K562 (cell line): ENCODE results near the gene KIF26B. TPM values are rescaled to one million over a fixed set of nuclear protein-coding genes. Genes with fewer than 3 reads are reported as not detected.

Experiments
- ATAC-seq: fragments of 200-7000 bp; cut with Tn5 transposase; 3 replicates; pipeline ENCODE4 v1.9.1; 2020; ENCODE audit warnings: moderate library complexity
- BruUV-seq: library from RNA; stranded (reverse); fragments of 400-500 nt; replicated peaks from 2 replicates; lab custom pipeline; 2021; lab: Mats Ljungman, UMichigan
- CTCF ChIA-PET: fragments of 300-600 bp; formaldehyde crosslinking; extraction: SDS; loops from one replicate; lab custom pipeline; 2021; ENCODE audit warnings: low intra/inter-chr PET ratio; lab: Yijun Ruan, JAX
- POLR2A ChIA-PET: fragments of 300-600, 350-650 bp; sonication (Branson Sonifier 250); formaldehyde crosslinking; extraction: SDS; loops from one replicate; lab custom pipeline; 2021; ENCODE audit warnings: antibody characterized with exemption, inconsistent platforms; lab: Yijun Ruan, JAX
- DNase-seq, 4 experiments: peaks; one replicate each; pipeline versions ENCODE4 v3.0.0 to v3.0.0-alpha.2; 2011 to 2018; ENCODE audit warnings: low spot score in 3 of 4, mixed read lengths in 3 of 4; ENCODE audit errors: extremely low read depth in 1 of 4
- FAIRE-seq: peaks from 2 replicates; lab custom pipeline; 2011; peaks lifted over from hg19 to GRCh38; lab: Jason Lieb, UNC
- H2AFZ ChIP-seq: 2 replicates; pipeline ENCODE4 v1.6.0; 2011; ENCODE audit warnings: low read depth, low read length, control low read depth, inconsistent platforms
- H3K27ac ChIP-seq: fragments of 200-600 bp; 3 replicates; pipeline ENCODE4 v1.8.0; 2011; ENCODE audit warnings: low read depth, mild to moderate bottlenecking, control low read depth, inconsistent platforms, low read length, moderate library complexity, mixed read lengths; ENCODE audit errors: extremely low read depth
- H3K27me3 ChIP-seq, 2 experiments: fragments of 300-600 bp in 1 of 2; 2 replicates in 1 of 2; 3 replicates in 1 of 2; pipeline versions ENCODE4 v1.6.0 to v1.8.0; 2011; ENCODE audit warnings: inconsistent platforms in 2 of 2, low read length in 2 of 2, mild to moderate bottlenecking in 1 of 2, mixed read lengths in 1 of 2, moderate library complexity in 1 of 2; ENCODE audit not compliant: control insufficient read depth in 2 of 2, insufficient read depth in 2 of 2
- H3K36me3 ChIP-seq: fragments of 300-600 bp; 3 replicates; pipeline ENCODE4 v1.8.0; 2011; ENCODE audit warnings: mild to moderate bottlenecking, low read length, inconsistent platforms; ENCODE audit not compliant: control insufficient read depth, insufficient read depth
- H3K4me1 ChIP-seq, 2 experiments: fragments of 200-600 bp in 1 of 2; replicated peaks in 1 of 2; 2 replicates in 1 of 2; 3 replicates in 1 of 2; pipeline versions ENCODE4 v1.5.1 to v1.8.0; 2011; ENCODE audit warnings: inconsistent platforms in 2 of 2, low read length in 2 of 2, mild to moderate bottlenecking in 1 of 2, mixed read lengths in 1 of 2, moderate library complexity in 1 of 2; ENCODE audit not compliant: control insufficient read depth in 2 of 2, insufficient read depth in 2 of 2
- H3K4me2 ChIP-seq: 2 replicates; pipeline ENCODE4 v1.6.1; 2011; ENCODE audit warnings: low read length, control low read depth, inconsistent platforms, mixed read lengths; ENCODE audit not compliant: insufficient read depth
- H3K4me3 ChIP-seq: fragments of 200-600 bp; sonication (generic), shearing (Covaris generic); 2 replicates; pipeline ENCODE4 v1.5.1; 2016; ENCODE audit warnings: control low read depth, inconsistent platforms
- H3K79me2 ChIP-seq: fragments of 200-600 bp; 3 replicates; pipeline ENCODE4 v1.8.0; 2011; ENCODE audit warnings: low read length, inconsistent platforms; ENCODE audit not compliant: control insufficient read depth, insufficient read depth
- H3K9ac ChIP-seq, 2 experiments: 2 replicates each; pipeline versions ENCODE4 v1.6.0 to v1.6.1; 2011; ENCODE audit warnings: low read depth in 2 of 2, low read length in 2 of 2, control low read depth in 1 of 2, inconsistent platforms in 1 of 2, mild to moderate bottlenecking in 1 of 2, mixed read lengths in 1 of 2; ENCODE audit not compliant: insufficient read depth in 1 of 2
- H3K9me1 ChIP-seq: one replicate; pipeline ENCODE4 v1.6.0; 2011; ENCODE audit warnings: inconsistent platforms, mild to moderate bottlenecking, low read length, moderate library complexity; ENCODE audit not compliant: control insufficient read depth, insufficient read depth
- H3K9me3 ChIP-seq: replicated peaks from 2 replicates; pipeline ENCODE4 v1.5.1; 2011; ENCODE audit warnings: low read depth, low read length, inconsistent platforms; ENCODE audit not compliant: control insufficient read depth, insufficient read depth
- H4K20me1 ChIP-seq: replicated peaks from 2 replicates; pipeline ENCODE4 v1.6.1; 2011; ENCODE audit warnings: low read length, inconsistent platforms, mixed read lengths; ENCODE audit not compliant: control insufficient read depth, insufficient read depth
- ARID1B ChIP-seq: fragments of 450-650 bp; IDR thresholded peaks from 2 replicates; pipeline ENCODE4 v1.6.1; 2016; ENCODE audit warnings: antibody characterized with exemption, mild to moderate bottlenecking, inconsistent platforms
- C11orf30 ChIP-seq: fragments of 450-650 bp; IDR thresholded peaks from 2 replicates; pipeline ENCODE4 v1.6.1; 2016; ENCODE audit warnings: low read depth, mild to moderate bottlenecking
- CBX1 ChIP-seq: sonication (generic); IDR thresholded peaks from 2 replicates; pipeline ENCODE4 v1.6.1; 2016; ENCODE audit warnings: antibody characterized with exemption, low read depth, mild to moderate bottlenecking
- CHD2 ChIP-seq: IDR thresholded peaks from 2 replicates; pipeline ENCODE4 v1.6.1; 2011; ENCODE audit warnings: low read depth, low read length
- CLOCK ChIP-seq: fragments of 250-450 bp; sonication (Bioruptor Pico); IDR thresholded peaks from 2 replicates; pipeline ENCODE4 v1.4.0; 2020; ENCODE audit warnings: mild to moderate bottlenecking, moderate library complexity, borderline replicate concordance
- CREM ChIP-seq: IDR thresholded peaks from 2 replicates; pipeline ENCODE4 v1.6.1; 2014; ENCODE audit warnings: antibody characterized with exemption, low read depth
- ETV1 ChIP-seq: fragments of 450-650 bp; conservative IDR thresholded peaks from 2 replicates; pipeline ENCODE4 v1.6.1; 2016; ENCODE audit warnings: missing genetic modification characterization, control low read depth, low read depth, missing compliant biosample characterization
- FOXA3 ChIP-seq, 2 experiments: fragments of 450-650 bp in 1 of 2; sonication (generic) in 1 of 2; formaldehyde crosslinking; IDR thresholded peaks in 1 of 2; conservative IDR thresholded peaks in 1 of 2; 2 replicates each; pipeline versions ENCODE4 v1.4.0 to v1.8.0; 2020 to 2022; ENCODE audit warnings: mild to moderate bottlenecking in 2 of 2, missing genetic modification reagents in 1 of 2
- HDAC3 ChIP-seq: fragments of 450-650 bp; IDR thresholded peaks from 2 replicates; pipeline ENCODE4 v1.6.1; 2018; ENCODE audit warnings: borderline replicate concordance, mild to moderate bottlenecking, moderate library complexity; ENCODE audit not compliant: partially characterized antibody
- MCM2 ChIP-seq: fragments of 450-650 bp; IDR thresholded peaks from 2 replicates; pipeline ENCODE4 v1.6.1; 2017; ENCODE audit warnings: low read depth, mild to moderate bottlenecking
- TCF7 ChIP-seq: sonication (generic); IDR thresholded peaks from 2 replicates; pipeline ENCODE4 v1.6.1; 2016; ENCODE audit warnings: antibody characterized with exemption, borderline replicate concordance
- ZHX1 ChIP-seq: fragments of 150-350 bp; conservative IDR thresholded peaks from 2 replicates; pipeline ENCODE4 v1.6.1; 2014; ENCODE audit warnings: low read length
- ZNF124 ChIP-seq: sonication (generic); formaldehyde crosslinking; IDR thresholded peaks from 2 replicates; pipeline ENCODE4 v1.8.1; 2022; ENCODE audit warnings: missing genetic modification reagents
- ZNF41 ChIP-seq: fragments of 250-450 bp; sonication (Bioruptor Pico); conservative IDR thresholded peaks from 2 replicates; pipeline ENCODE4 v1.4.0; 2020; ENCODE audit warnings: mild to moderate bottlenecking
- WGBS: fragments of 100-300 bp; shearing (Covaris generic); methylation state at CpG from one replicate; pipeline ENCODE4 v1.1.6; 2016; ENCODE audit warnings: low coverage, mixed read lengths; ENCODE audit not compliant: insufficient coverage; ENCODE audit errors: missing lambda C conversion rate; 5-methylcytosine and 5-hydroxymethylcytosine counted together
- in situ Hi-C: fragments of 300-500 bp; cut with MboI; formaldehyde crosslinking; loops from 4 replicates; pipeline ENCODE4 v1.15.0; 2018; ENCODE audit warnings: inconsistent platforms, mixed read lengths
- intact Hi-C: fragments of 100-400 bp; cut with micrococcal nuclease; formaldehyde crosslinking; loops from 2 replicates; pipeline ENCODE4 v1.14.2; 2022
- polyA plus RNA-seq, 8 experiments: library from polyadenylated mRNA; depleted of rRNA in 4 of 8; stranded (reverse) in 5 of 8; unstranded in 3 of 8; fragments of >200 nt; fragmentation: Nextera tagmentation in 2 of 8; fragmentation: Illumina TruSeq in 1 of 8; extraction: Ambion mirVana in 2 of 8; extraction: Trizol in 1 of 8; gene quantifications; 2 replicates each; pipeline versions ENCODE4 v1.2.1 to v1.2.3, GENCODE V29; 2011 to 2014; ENCODE audit warnings: inconsistent platforms in 1 of 8, missing spikeins in 1 of 8
- total RNA-seq, 7 experiments: library from RNA; depleted of rRNA in 6 of 7; stranded (reverse); fragments of >200 nt in 6 of 7; fragmentation: Illumina TruSeq in 2 of 7; extraction: Trizol in 2 of 7; gene quantifications; 2 replicates each; pipeline versions ENCODE4 v1.2.1 to v1.2.3, GENCODE V29; 2011 to 2021; ENCODE audit warnings: low replicate concordance in 1 of 7
- TF ChIP-seq, protein P1 (sequence below): fragments of 450-650 bp; formaldehyde crosslinking; IDR thresholded peaks from 2 replicates; pipeline ENCODE4 v1.4.0; 2020; ENCODE audit warnings: mild to moderate bottlenecking, mixed read lengths
- TF ChIP-seq, protein P2 (sequence below): fragments of 250-450 bp; sonication (Bioruptor Pico); IDR thresholded peaks from 2 replicates; pipeline ENCODE4 v1.9.0; 2021; ENCODE audit warnings: mild to moderate bottlenecking

KIF26B gene
- total and polyA plus RNA-seq, 9 of the 15 experiments (the other 6 are each of a cell fraction or from before 2014, with no cell fraction given) = 0.02 to 0.08 (median 0.03) TPM; not detected in 6

GRCh38 chr1:245621589-245621988 lies 466.8 kb downstream of the KIF26B start:
- peak in 1 of 4 experiments; percentile 30 for DNase-seq
- POLR2A ChIA-PET = no interaction called here
- Histone ChIP-seq H3K9me1 (no peaks in the 10 kb centered on the region), H3K36me3 (no peaks in the 10 kb centered on the region), H3K4me3 (no peak overlapping the region), H3K27ac (no peak overlapping the region), H3K4me2 (no peak overlapping the region), H3K9me3 (no peaks in the 10 kb centered on the region), H3K27me3 (peaks cover 9 to 43% of the 10 kb centered on the region in 2 experiments), H3K79me2 (no peaks in the 10 kb centered on the region), H2AFZ (no peak overlapping the region), H3K9ac (no peak overlapping the region), H3K4me1 (peaks cover 0 to 3% of the 10 kb centered on the region in 2 experiments; a peak in 1 of 5 replicates), H4K20me1 (no peaks in the 10 kb centered on the region)
- BruUV-seq = no TSS peak
- in situ Hi-C loops = no loop called here
- intact Hi-C loops = no loop called here
- ATAC-seq = peak; percentile 77
- WGBS = 2% methylated on average over 5 of the region's 5 CpGs
- no peak for FAIRE-seq
- CTCF ChIA-PET = no interaction called here
- TF ChIP-seq ZNF124 (no peak), MCM2 (no peak), ZNF41 (no peak), ETV1 (0 out of 2 replicates have a peak, but pooled peaks have one; percentile 27), TCF7 (no peak), CLOCK (CRISPR knock-in tag) (no peak), HDAC3 (no peak), CBX1 (no peak), CREM (no peak), ARID1B (peak; percentile 16; the same call in 1 of the 2 replicates), CHD2 (no peak), FOXA3 (CRISPR knock-in tag; conservative IDR thresholded peaks at IDR 0.05 in 1 of 2, IDR thresholded peaks at IDR 0.05 in 1 of 2) (no peak), ZHX1 (no peak), C11orf30 (peak; percentile 49; the same call in 1 of the 2 replicates)
- TF ChIP-seq, protein P1, sequence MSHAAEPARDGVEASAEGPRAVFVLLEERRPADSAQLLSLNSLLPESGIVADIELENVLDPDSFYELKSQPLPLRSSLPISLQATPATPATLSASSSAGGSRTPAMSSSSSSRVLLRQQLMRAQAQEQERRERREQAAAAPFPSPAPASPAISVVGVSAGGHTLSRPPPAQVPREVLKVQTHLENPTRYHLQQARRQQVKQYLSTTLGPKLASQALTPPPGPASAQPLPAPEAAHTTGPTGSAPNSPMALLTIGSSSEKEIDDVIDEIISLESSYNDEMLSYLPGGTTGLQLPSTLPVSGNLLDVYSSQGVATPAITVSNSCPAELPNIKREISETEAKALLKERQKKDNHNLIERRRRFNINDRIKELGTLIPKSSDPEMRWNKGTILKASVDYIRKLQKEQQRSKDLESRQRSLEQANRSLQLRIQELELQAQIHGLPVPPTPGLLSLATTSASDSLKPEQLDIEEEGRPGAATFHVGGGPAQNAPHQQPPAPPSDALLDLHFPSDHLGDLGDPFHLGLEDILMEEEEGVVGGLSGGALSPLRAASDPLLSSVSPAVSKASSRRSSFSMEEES (CRISPR knock-in tag) = no peak
- TF ChIP-seq, protein P2, sequence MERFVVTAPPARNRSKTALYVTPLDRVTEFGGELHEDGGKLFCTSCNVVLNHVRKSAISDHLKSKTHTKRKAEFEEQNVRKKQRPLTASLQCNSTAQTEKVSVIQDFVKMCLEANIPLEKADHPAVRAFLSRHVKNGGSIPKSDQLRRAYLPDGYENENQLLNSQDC = no peak
